H1 (cell line): ENCODE measurements around the gene GPC6. TPM values are rescaled to one million over a fixed set of nuclear protein-coding genes. Genes with fewer than 3 reads are reported as not detected.

Experiments used
- CTCF ChIA-PET: fragments of 300-600 bp; sonication (Branson Sonifier 250); formaldehyde crosslinking; loops from one replicate; lab custom pipeline; 2021; ENCODE audit not compliant: partially characterized antibody; lab: Charles Lee
- POLR2A ChIA-PET: fragments of 300-600 bp; sonication (Branson Sonifier 250); formaldehyde crosslinking; loops from one replicate; lab custom pipeline; 2021; ENCODE audit warnings: inconsistent platforms; ENCODE audit not compliant: partially characterized antibody; lab: Charles Lee
- DNase-seq, 2 experiments: peaks; one replicate each; pipeline versions ENCODE4 v3.0.0 to v3.0.0-alpha.2; 2010 to 2022; ENCODE audit warnings: low spot score in 2 of 2, low read depth in 1 of 2, mixed read lengths in 1 of 2
- FAIRE-seq: peaks from 2 replicates; lab custom pipeline; 2011; peaks lifted over from hg19 to GRCh38; lab: Jason Lieb, UNC
- H2AFZ ChIP-seq: 2 replicates; pipeline ENCODE4 v1.8.1; 2012; ENCODE audit warnings: low read length, inconsistent platforms
- H2AK5ac ChIP-seq: 2 replicates; pipeline ENCODE4 v1.6.1; 2013; ENCODE audit warnings: low read depth, low read length
- H2BK120ac ChIP-seq: replicated peaks from 2 replicates; pipeline ENCODE3; 2013; ENCODE audit warnings: low read depth, low read length, inconsistent platforms
- H2BK12ac ChIP-seq: 2 replicates; pipeline ENCODE4 v1.6.1; 2013; ENCODE audit warnings: low read depth, low read length
- H2BK15ac ChIP-seq: 2 replicates; pipeline ENCODE4 v1.6.1; 2013; ENCODE audit warnings: low read length
- H2BK20ac ChIP-seq: 2 replicates; pipeline ENCODE4 v1.6.1; 2013; ENCODE audit warnings: low read length
- H2BK5ac ChIP-seq: 2 replicates; pipeline ENCODE4 v1.6.1; 2013; ENCODE audit warnings: low read depth, low read length
- H3K14ac ChIP-seq: 2 replicates; pipeline ENCODE4 v1.6.1; 2013; ENCODE audit warnings: inconsistent platforms; ENCODE audit not compliant: insufficient read length
- H3K18ac ChIP-seq: 2 replicates; pipeline ENCODE4 v1.6.1; 2013; ENCODE audit warnings: low read length; ENCODE audit errors: extremely low read depth
- H3K23ac ChIP-seq: 2 replicates; pipeline ENCODE4 v1.6.1; 2013; ENCODE audit warnings: inconsistent platforms; ENCODE audit not compliant: insufficient read length
- H3K23me2 ChIP-seq: 2 replicates; pipeline ENCODE4 v1.6.1; 2013; ENCODE audit warnings: low read depth, low read length
- H3K27ac ChIP-seq: 2 replicates; pipeline ENCODE4 v1.6.1; 2011; ENCODE audit warnings: low read depth, low read length, inconsistent platforms
- H3K27me3 ChIP-seq, 4 experiments: replicated peaks in 1 of 4; 1 replicate in 1 of 4; 2 replicates in 3 of 4; pipeline versions ENCODE4 v1.6.1 to v1.8.1; 2011 to 2013; ENCODE audit warnings: low read length in 3 of 4, mild to moderate bottlenecking in 3 of 4, inconsistent platforms in 2 of 4, mixed read lengths in 2 of 4, moderate library complexity in 1 of 4; ENCODE audit not compliant: control insufficient read depth in 3 of 4, insufficient read depth in 3 of 4; ENCODE audit errors: extremely low read depth in 1 of 4
- H3K36me3 ChIP-seq, 4 experiments: 2 replicates each; pipeline versions ENCODE4 v1.6.1 to v1.8.1; 2011 to 2013; ENCODE audit warnings: mild to moderate bottlenecking in 4 of 4, low read length in 3 of 4, moderate library complexity in 2 of 4, control low read depth in 1 of 4, inconsistent platforms in 1 of 4; ENCODE audit not compliant: insufficient read depth in 4 of 4, control insufficient read depth in 2 of 4
- H3K4ac ChIP-seq: replicated peaks from 2 replicates; pipeline ENCODE3; 2013; ENCODE audit warnings: low read length, low read depth, mixed read lengths, inconsistent platforms; ENCODE audit not compliant: insufficient read length
- H3K4me1 ChIP-seq, 4 experiments: replicated peaks in 1 of 4; 1 replicate in 1 of 4; 2 replicates in 3 of 4; pipeline versions ENCODE4 v1.6.1 to v1.8.1; 2011 to 2013; ENCODE audit warnings: low read length in 3 of 4, inconsistent platforms in 2 of 4, mixed read lengths in 1 of 4; ENCODE audit not compliant: insufficient read depth in 4 of 4, control insufficient read depth in 3 of 4
- H3K4me2 ChIP-seq, 2 experiments: 2 replicates each; pipeline versions ENCODE4 v1.6.1 to v1.8.1; 2011 to 2013; ENCODE audit warnings: low read depth in 2 of 2, low read length in 2 of 2, control low read depth in 1 of 2, inconsistent platforms in 1 of 2, mild to moderate bottlenecking in 1 of 2; ENCODE audit not compliant: insufficient read depth in 1 of 2
- H3K4me3 ChIP-seq, 4 experiments: fragments of 200-600, 300-600 bp in 1 of 4; sonication (generic), shearing (Covaris generic), sonication (Bioruptor Twin) in 1 of 4; 2 replicates each; pipeline versions ENCODE4 v1.5.1 to v1.8.1; 2011 to 2016; ENCODE audit warnings: low read length in 4 of 4, low read depth in 3 of 4, control low read depth in 2 of 4, inconsistent platforms in 2 of 4, mild to moderate bottlenecking in 2 of 4, mixed read lengths in 1 of 4, moderate library complexity in 1 of 4; ENCODE audit not compliant: insufficient read depth in 2 of 4; ENCODE audit errors: extremely low read depth in 1 of 4
- H3K56ac ChIP-seq: replicated peaks from 2 replicates; pipeline ENCODE3; 2013; ENCODE audit warnings: low read depth, mild to moderate bottlenecking, mixed read lengths, low read length, inconsistent platforms; ENCODE audit not compliant: insufficient read length
- H3K79me1 ChIP-seq: 2 replicates; pipeline ENCODE4 v1.6.1; 2013; ENCODE audit warnings: low read depth, low read length, control low read depth
- H3K79me2 ChIP-seq, 2 experiments: 2 replicates each; pipeline versions ENCODE4 v1.6.1 to v1.8.1; 2012 to 2013; ENCODE audit warnings: low read length in 2 of 2, mild to moderate bottlenecking in 2 of 2, inconsistent platforms in 1 of 2; ENCODE audit not compliant: insufficient read depth in 2 of 2, control insufficient read depth in 1 of 2
- H3K9ac ChIP-seq, 4 experiments: replicated peaks in 1 of 4; 1 replicate in 1 of 4; 2 replicates in 3 of 4; pipeline versions ENCODE4 v1.6.1 to v1.8.1; 2011 to 2013; ENCODE audit warnings: low read depth in 3 of 4, low read length in 3 of 4, control low read depth in 2 of 4, mild to moderate bottlenecking in 2 of 4, moderate library complexity in 2 of 4, inconsistent platforms in 1 of 4; ENCODE audit errors: extremely low read depth in 1 of 4
- H3K9me3 ChIP-seq, 2 experiments: 2 replicates each; pipeline versions ENCODE4 v1.6.1 to v1.8.1; 2012 to 2013; ENCODE audit warnings: mild to moderate bottlenecking in 2 of 2, moderate library complexity in 2 of 2, control low read depth in 1 of 2, inconsistent platforms in 1 of 2, low read depth in 1 of 2, low read length in 1 of 2, mixed read lengths in 1 of 2; ENCODE audit not compliant: insufficient read depth in 2 of 2
- H4K20me1 ChIP-seq, 2 experiments: replicated peaks in 1 of 2; 2 replicates each; pipeline versions ENCODE3 to v1.8.1; 2011 to 2013; ENCODE audit warnings: inconsistent platforms in 2 of 2, low read length in 2 of 2, mild to moderate bottlenecking in 1 of 2; ENCODE audit not compliant: insufficient read depth in 2 of 2, control insufficient read depth in 1 of 2
- H4K5ac ChIP-seq: 2 replicates; pipeline ENCODE4 v1.6.1; 2013; ENCODE audit warnings: low read length, low read depth, mixed read lengths, inconsistent platforms; ENCODE audit not compliant: insufficient read length
- H4K8ac ChIP-seq: 2 replicates; pipeline ENCODE4 v1.8.0; 2013; ENCODE audit warnings: mild to moderate bottlenecking, moderate library complexity, low read length, inconsistent platforms; ENCODE audit not compliant: insufficient read depth; ENCODE audit errors: extremely low read depth
- H4K91ac ChIP-seq: replicated peaks from 2 replicates; pipeline ENCODE3; 2013; ENCODE audit warnings: low read length, mixed read lengths, inconsistent platforms; ENCODE audit not compliant: insufficient read length
- ASH2L ChIP-seq: fragments of 200-600, 300-600 bp; sonication (generic); IDR thresholded peaks from one replicate; pipeline ENCODE4 v1.7.1; 2017; ENCODE audit warnings: low read length
- BACH1 ChIP-seq: IDR thresholded peaks from 2 replicates; pipeline ENCODE4 v1.6.1; 2012; ENCODE audit warnings: low read length, improper control_type of control experiment
- HDAC6 ChIP-seq: IDR thresholded peaks from one replicate; pipeline ENCODE4 v1.7.1; 2012; ENCODE audit warnings: low read depth, mild to moderate bottlenecking, inconsistent platforms, low read length, moderate library complexity
- JUN ChIP-seq: IDR thresholded peaks from 2 replicates; pipeline ENCODE4 v1.6.1; 2011; ENCODE audit warnings: low read depth, mild to moderate bottlenecking, improper control_type of control experiment, low read length
- KDM5A ChIP-seq: fragments of 200-600 bp; IDR thresholded peaks from 2 replicates; pipeline ENCODE4 v1.7.1; 2012; ENCODE audit warnings: mild to moderate bottlenecking, low read length, inconsistent platforms, mixed read lengths
- PHF8 ChIP-seq: fragments of 200-600 bp; sonication (generic); conservative IDR thresholded peaks from 2 replicates; pipeline ENCODE4 v1.7.1; 2012; ENCODE audit warnings: low read depth, mild to moderate bottlenecking, inconsistent platforms, low read length, moderate library complexity
- POU5F1 ChIP-seq: IDR thresholded peaks from 2 replicates; pipeline ENCODE4 v1.6.1; 2011; ENCODE audit warnings: low read depth, mild to moderate bottlenecking, low read length, moderate library complexity
- RNF2 ChIP-seq: fragments of 200-900, 300-1000 bp; sonication (generic); IDR thresholded peaks from 2 replicates; pipeline ENCODE4 v1.7.1; 2016; ENCODE audit warnings: borderline replicate concordance, low read depth, mild to moderate bottlenecking, antibody characterized with exemption, low read length; ENCODE audit not compliant: poor library complexity, severe bottlenecking; ENCODE audit errors: missing control alignments
- RXRA ChIP-seq: IDR thresholded peaks from 2 replicates; pipeline ENCODE4 v1.6.1; 2011; ENCODE audit warnings: low read depth, mild to moderate bottlenecking, low read length, moderate library complexity; ENCODE audit not compliant: insufficient read depth
- SP2 ChIP-seq: IDR thresholded peaks from 2 replicates; pipeline ENCODE4 v1.6.1; 2012; ENCODE audit warnings: mild to moderate bottlenecking, low read length, inconsistent platforms
- TAF1 ChIP-seq: IDR thresholded peaks from 2 replicates; pipeline ENCODE4 v1.6.1; 2011; ENCODE audit warnings: mild to moderate bottlenecking, low read depth, low read length
- TBP ChIP-seq: IDR thresholded peaks from 2 replicates; pipeline ENCODE4 v1.6.1; 2011; ENCODE audit warnings: low read depth, low read length, improper control_type of control experiment
- WGBS, 2 experiments: shearing (Covaris generic) in 1 of 2; methylation state at CpG; one replicate each; pipeline versions ENCODE4 v1.1.6 to v1.1.7; 2013 to 2015; ENCODE audit warnings: low lambda C conversion rate in 2 of 2, mixed read lengths in 2 of 2, inconsistent platforms in 1 of 2, low coverage in 1 of 2, missing lambda C conversion rate in 1 of 2; ENCODE audit not compliant: insufficient replicate concordance in 2 of 2, insufficient coverage in 1 of 2, insufficient read length in 1 of 2; ENCODE audit errors: extremely low coverage in 1 of 2, missing lambda C conversion rate in 1 of 2; 5-methylcytosine and 5-hydroxymethylcytosine counted together
- polyA plus RNA-seq, 7 experiments: library from polyadenylated mRNA; depleted of rRNA in 3 of 7; stranded (reverse) in 5 of 7; unstranded in 2 of 7; fragments of >200 nt in 5 of 7; fragments of 200-250 nt in 2 of 7; gene quantifications; 1 replicate in 5 of 7; 2 replicates in 1 of 7; 4 replicates in 1 of 7; pipeline versions ENCODE4 v1.2.1 to v1.2.3, GENCODE V29; 2011 to 2013; ENCODE audit warnings: missing spikeins in 2 of 7, mixed read lengths in 2 of 7
- total RNA-seq: library from RNA; stranded (reverse); fragmentation: NEBNext Ultra II Directional; extraction: Animal tissue kit (Norgen Biotek cat#: 25700); gene quantifications from 2 replicates; pipeline ENCODE4 v1.2.1, GENCODE V29; 2021
- TF ChIP-seq, protein P1 (sequence below): IDR thresholded peaks from 2 replicates; pipeline ENCODE4 v1.6.1; 2012; ENCODE audit warnings: inconsistent platforms

GPC6 gene
- total and polyA plus RNA-seq, 2 of the 8 experiments (the other 6 are each of a cell fraction or from before 2014, with no cell fraction given) = 5.4 to 12.0 TPM

DNA sequence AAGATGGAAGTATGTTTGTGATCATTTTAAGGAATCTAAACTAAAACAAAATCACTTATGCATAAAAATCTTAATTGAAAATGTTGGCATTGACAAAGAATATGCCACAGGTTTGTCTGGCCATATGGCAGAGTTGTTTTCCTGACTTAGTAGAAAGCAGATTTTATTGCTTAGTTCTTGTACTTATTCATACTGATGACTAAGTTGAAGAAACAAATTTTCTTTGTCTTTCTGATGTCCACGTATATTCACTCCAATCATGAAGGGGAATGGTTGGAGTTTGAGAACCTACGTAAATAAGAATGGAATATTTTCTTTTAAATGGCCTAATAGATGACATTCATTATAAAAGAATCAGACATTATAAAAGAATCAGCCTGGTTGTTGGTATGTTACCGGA is 8.0 kb upstream of the GPC6 start:
- FAIRE-seq = no peak
- WGBS, 2 experiments = 92% methylated on average over 3 of the region's 3 CpGs; no CpG with 5 or more reads in 1 of the 2 experiments
- Histone ChIP-seq H3K23ac (no peak overlapping the region), H2AFZ (no peak overlapping the region), H4K8ac (no peak overlapping the region), H2BK12ac (no peak overlapping the region), H3K27ac (no peak overlapping the region), H3K56ac (no peak overlapping the region), H3K18ac (no peak overlapping the region), H3K79me2 (no peaks in the 10 kb centered on the region), H3K14ac (no peak overlapping the region), H4K5ac (no peak overlapping the region), H2BK15ac (no peak overlapping the region), H2BK5ac (no peak overlapping the region), H3K79me1 (no peaks in the 10 kb centered on the region), H3K4me3 (no peak overlapping the region), H3K27me3 (no peaks in the 10 kb centered on the region), H4K91ac (no peak overlapping the region), H2BK120ac (no peak overlapping the region), H3K9me3 (no peaks in the 10 kb centered on the region), H3K9ac (no peak overlapping the region), H2BK20ac (no peak overlapping the region), H4K20me1 (no peaks in the 10 kb centered on the region), H2AK5ac (no peak overlapping the region), H3K23me2 (no peaks in the 10 kb centered on the region), H3K4ac (no peak overlapping the region), H3K4me1 (peaks cover 0 to 14% (median 3%) of the 10 kb centered on the region in 4 experiments; a peak in 4 of 7 replicates), H3K4me2 (no peak overlapping the region; a peak in 1 of 4 replicates), H3K36me3 (no peaks in the 10 kb centered on the region)
- DNase-seq = no peak
- ChIA-PET CTCF (interaction anchor here (0.7 kb wide), 1 partner anchor 16 kb away, joined by 3 read pairs; no protein-coding TSS in a partner anchor), POLR2A (interaction anchor here (1.3 to 3.2 kb wide), 2 partner anchors 8 to 10 kb away, joined by 6 to 23 read pairs; partner anchors contain the start of gene GPC6)
- TF ChIP-seq JUN (no peak), KDM5A (no peak), ASH2L (no peak), TBP (no peak), PHF8 (no peak), BACH1 (no peak), RNF2 (no peak), RXRA (no peak), POU5F1 (no peak), SP2 (no peak), TAF1 (no peak), HDAC6 (no peak)
- TF ChIP-seq, protein P1, sequence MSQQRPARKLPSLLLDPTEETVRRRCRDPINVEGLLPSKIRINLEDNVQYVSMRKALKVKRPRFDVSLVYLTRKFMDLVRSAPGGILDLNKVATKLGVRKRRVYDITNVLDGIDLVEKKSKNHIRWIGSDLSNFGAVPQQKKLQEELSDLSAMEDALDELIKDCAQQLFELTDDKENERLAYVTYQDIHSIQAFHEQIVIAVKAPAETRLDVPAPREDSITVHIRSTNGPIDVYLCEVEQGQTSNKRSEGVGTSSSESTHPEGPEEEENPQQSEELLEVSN = no peak
